Activated gamma-delta T cell treated with Interleukin-2 at 50 U/mL for 16 hours (primary cell): ENCODE measurements around the gene ARVCF.

Source experiments
- DNase-seq: peaks from one replicate; pipeline ENCODE4 v3.0.0-alpha.2; 2020

ARVCF gene

GRCh38 chr22:19984201-19984753, 32.3 kb downstream of the ARVCF start:
- no peak for DNase-seq

- DNase-seq: no peak
These were observed 32.9 kb downstream of the ARVCF start for GRCh38 chr22:19983741-19984140.

DNA sequence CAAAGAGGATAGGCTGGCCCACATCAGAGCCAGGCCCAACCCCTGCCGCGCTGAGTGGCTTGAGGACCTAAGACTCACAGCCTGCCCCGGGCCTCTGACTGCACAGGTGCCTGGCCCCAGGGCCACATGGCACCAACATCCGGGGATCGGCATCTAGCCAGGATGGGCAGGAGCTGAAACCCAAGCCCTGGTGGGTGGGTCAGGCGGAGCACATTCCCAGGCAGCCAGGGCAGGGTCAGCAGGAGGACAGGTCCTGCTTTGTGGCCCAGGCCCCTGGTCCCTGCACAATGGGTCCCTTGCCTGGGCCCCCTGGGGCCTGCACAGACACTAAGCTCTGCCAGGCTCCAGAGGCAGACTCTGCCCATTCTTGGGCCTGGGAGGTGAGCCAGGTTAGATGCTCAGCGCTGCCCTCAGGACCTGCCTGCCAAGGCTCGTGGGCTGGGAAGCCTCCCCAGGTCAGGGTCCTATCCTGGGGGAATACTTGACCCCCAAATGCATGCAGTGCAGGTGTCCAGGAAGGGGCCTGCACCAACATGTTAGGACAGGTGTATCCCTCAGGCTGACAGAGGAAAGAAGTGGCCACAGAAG, 33.5 kb downstream of the ARVCF start:
- DNase-seq: no peak

DNA sequence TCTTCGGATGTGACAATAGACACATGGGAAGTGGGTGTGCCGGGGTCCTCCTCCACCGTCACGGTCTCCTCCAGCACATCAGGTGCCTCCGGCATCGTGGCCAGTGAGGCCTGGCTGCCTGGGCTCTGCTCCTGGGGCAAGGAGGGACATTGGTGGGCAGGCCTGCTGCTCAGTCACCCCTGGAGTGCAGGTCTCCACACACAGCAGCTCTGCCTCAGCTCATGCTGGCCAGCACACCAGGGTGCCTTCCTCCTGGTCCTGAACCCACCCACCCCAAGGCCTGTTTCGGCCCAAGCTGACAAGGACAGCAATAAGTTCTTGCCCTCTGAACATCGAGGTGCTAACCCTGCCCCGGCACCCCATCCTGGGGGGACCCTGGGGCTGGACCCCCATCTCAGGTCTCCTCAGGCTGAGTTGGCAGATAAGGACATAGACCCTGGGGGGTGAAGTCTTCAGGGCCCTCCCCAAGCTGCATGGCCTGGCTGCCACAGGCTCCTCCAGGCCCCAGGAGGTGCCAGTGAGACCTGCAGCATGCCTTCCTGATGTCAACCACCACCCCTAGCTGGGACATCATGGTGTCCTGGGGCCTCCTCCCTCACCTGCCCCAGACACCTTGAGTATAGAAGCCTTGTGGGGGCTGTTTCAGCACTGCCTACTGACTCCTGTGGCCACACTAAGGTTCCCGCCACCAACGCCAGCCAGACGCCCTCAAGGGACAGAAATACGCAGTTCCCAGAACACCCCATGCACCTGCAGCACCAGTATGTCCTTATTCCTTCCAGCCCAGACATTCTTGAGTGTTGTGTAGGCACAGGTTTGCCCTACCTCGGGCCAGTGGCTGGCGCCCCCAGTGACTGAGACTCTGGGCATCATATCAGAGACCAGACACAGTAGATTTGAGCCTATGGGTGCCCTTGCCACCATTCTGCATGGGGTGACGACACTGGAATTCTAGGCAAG, 34.4 kb downstream of the ARVCF start:
- DNase-seq: no peak

- no peak for DNase-seq
These were observed 35.3 kb downstream of the ARVCF start for GRCh38 chr22:19981171-19981960.

DNA sequence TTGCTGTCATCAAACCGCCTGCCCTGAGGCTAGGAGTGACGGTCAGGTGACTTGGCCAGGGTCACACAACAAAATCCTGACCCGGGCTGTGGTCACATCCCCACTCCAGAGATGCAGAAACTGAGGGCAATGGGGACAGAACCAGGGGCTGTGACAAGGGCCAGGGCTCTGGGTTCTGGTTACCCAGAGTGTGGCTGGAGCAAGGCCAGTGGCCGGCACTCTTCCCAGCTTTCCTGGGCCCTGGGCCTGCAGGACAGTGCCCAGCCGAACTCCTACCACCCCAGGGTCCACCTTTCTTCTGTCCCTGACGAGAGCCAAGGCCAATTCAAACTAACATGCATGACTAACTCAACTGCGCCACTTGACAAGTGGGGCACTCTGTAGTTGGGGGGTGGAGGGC, 35.9 kb downstream of the ARVCF start:
- no peak for DNase-seq

DNA sequence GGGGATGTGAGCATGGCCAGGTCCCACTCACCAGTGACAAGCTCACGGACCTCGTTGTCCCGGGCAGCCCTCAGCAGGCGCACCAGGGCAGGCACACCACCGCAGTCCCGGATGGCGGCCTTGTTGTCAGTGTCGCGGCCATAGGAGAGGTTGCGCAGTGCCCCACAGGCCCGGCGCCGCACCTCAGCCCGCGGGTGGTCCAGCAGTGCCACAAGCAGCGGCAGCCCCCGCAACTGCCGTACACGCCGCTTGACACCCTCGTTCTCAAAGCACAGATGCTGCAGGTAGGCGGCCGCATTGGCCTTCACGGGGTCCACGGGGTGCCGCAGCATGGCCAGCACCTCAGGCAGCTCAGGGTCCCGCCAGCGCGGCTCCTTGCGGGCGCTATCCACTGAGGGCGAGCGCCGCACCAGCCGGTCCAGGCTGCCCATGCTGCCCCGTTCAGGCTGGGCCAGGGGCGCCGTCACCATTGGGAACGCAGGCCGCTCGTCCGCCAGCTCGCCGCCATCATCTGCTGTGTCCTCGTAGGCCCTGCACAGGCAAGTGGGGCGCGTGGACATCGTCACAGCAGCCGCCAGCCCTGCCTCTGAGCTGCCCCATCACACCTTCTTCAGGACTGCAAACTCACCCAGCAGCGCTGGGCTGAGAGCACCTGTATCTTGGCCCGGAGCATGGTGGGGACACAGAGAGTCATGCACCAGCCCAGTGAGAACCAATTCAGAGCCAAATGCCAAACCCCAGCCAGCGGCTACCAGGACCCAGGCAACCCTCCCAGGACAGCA, 36.7 kb downstream of the ARVCF start:
- no peak for DNase-seq

GRCh38 chr22:19978748-19979147, 37.9 kb downstream of the ARVCF start:
- no peak for DNase-seq

DNA sequence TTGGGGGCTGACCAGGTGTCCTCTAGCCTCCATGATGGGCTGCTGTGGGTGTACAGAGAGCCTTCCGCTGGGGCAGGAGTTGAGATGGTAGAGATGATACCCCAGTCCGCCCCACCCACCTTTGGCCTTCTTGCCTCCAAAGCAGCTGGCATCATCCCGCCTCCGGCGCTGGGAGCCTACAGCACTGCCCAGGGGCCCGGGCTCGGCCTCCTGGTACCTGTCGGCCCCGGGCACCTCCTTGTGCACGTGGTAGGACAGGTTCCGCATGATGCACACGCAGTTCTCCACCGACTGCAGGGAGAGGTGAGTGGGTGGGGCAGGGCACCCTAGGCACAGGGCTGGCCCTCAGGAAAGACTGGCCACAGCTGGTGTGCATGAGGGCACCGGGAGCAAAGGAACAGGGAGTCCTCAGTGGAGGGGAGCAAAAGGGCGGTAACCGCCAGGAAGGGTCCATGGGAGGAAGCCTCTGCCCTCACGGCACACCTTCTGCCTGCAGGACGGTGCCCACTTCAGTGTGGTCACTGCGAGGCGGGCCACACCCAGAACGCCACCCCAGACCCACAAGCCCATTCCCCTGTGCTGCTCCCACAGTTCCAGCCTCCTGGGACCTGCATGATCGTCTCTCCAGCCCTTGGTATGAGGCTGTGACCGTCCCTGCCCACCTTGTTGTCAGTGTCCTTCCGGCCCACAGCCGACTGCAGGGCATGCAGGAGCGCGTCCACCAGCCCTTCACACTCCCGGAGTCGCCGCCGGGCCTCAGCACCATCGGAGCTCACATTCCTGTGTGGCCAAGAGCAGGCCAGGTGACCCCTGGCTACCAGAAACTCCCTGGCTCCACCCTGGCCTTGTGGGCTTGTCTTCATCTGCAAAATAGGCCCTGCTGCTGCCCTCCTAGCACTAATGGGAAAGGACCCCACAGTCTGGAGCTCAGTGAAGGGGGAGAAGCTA, 39.1 kb downstream of the ARVCF start:
- DNase-seq: no peak

GRCh38 chr22:19976671-19977070, 40.0 kb downstream of the ARVCF start:
- no peak for DNase-seq

DNA sequence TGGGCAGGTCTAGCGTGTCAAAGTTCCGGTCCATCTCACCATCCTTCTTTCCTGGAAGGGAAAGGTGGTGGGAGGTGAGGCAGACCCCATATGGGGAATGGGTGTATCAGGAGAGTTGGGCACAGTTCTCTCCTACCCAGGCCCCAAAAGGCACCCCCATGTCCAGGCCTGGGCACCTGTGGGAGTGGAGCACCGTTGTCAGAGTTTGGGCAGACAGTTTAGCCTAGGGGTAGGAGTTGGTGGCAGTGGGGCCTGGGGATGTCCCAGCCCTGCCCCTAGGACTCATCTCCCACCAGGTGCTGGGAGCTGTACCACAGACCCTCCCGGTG, 41.0 kb downstream of the ARVCF start:
- no peak for DNase-seq

DNA sequence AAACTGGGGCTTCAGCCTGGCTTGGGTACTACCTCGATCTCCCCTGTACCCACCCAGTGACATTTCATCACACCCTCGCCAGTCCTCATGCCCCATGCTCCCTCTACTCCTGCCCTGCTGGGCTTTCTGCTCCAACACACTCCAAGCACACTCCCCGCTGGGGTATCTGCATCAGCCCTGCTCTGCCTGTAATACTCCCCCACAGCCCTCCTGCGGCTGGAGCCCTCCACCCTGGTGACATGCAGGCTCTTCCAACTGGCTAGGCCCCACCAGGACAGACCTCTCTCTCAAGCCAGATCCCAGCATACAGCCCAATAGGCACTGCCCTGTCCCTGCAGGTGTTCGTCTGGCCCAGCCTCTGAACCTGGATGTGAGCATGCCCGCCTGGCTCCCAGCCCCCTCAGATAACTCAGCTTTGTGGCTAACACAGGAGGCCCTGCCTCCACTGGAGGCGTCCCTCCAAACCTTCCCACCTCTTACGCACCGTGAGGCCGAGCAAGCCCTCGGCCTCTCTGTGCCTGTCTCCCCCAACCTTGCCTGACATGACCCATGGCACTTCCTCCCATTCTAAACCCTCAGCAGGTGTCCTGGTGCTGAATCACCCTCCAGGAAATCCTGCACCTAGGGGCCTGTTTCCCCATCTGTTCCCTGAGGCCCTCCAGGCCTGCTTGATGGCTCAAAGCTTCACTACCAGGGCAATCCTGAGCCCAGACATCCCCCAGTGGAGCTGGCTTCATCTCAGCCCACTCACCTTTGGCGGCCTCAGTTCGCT, 41.5 kb downstream of the ARVCF start:
- DNase-seq: no peak

DNA sequence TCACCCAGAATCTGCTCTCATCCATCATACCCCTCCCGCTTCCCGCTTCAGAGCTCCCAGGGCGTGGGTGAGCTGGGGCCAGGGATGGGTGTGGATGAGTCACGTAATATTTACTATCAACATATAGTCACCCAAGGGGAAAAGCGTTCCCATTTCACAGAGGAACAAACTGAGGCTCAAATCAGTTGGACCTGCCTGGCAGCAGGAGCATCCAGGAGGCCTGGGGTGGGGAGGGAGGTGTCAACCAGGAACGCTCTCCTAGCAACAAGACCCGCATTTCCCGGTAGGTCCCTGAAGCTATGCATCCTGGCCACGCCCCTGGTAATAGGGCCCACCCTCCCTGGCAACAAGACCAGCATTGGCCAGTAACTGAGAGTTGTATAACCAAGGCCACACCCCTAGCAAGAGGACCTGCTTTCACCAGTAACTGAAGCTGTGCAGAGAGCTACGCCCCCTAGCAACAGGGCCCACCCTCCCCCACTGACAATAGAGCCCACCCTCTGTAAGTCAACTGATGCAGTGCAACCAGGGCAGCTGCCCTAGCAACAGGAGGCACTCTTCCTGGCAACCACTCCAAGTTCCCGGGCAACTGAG, 42.3 kb downstream of the ARVCF start:
- no peak for DNase-seq

GRCh38 chr22:19973551-19974267, 42.9 kb downstream of the ARVCF start:
- DNase-seq: no peak

GRCh38 chr22:19972652-19973550, 43.7 kb downstream of the ARVCF start:
- no peak for DNase-seq

- DNase-seq: no peak
These were observed 44.4 kb downstream of the ARVCF start for GRCh38 chr22:19972251-19972650.

DNA sequence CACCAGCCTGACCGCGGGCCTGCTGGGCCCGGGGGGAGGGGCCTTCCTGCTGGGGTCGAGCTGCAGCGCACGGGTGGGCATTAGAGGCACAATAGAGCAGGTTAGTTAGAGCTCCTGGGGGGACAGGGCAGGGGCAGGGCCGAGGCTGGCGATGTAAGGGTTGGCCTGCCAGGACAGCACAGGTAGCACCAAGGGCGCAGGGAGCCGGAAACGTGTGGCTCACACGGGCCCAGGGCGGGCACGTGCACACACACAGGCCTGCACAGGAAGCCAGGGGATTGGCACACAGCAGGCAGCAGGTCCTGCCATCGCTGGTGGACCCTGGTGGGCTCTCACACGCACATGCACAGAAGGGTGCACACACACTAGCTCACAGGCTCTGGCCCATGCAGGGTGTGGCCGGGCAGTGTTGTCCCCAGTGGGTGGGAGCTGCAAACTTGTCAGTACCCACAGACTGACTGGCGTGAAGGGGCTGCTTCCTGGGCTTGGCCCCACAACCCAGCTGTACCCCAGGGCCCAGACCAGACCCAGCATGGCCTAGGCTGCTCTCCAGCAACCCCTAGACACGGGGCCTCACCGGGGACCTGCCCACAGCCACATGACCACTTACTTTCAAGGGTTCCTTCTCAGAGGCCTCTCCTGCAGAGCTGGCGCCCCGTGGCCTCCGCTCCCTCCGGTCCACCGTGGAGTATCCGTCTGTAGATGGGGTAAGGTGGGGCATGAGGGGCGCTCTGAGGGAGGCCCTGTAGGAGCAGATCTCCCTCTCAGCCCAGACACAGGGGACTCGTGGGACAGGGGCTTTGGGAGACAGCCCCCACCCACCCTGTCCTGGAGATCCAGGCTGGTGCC, 45.1 kb downstream of the ARVCF start:
- DNase-seq: peak; percentile 24
